Psoas muscle (tissue), 8 donors: Measurements from ENCODE around the gene ID4. TPM values are rescaled to one million over a fixed set of nuclear protein-coding genes. Genes with fewer than 3 reads are reported as not detected.

Source experiments
- ATAC-seq, 4 donors: fragments of 200-7000 bp; cut with Tn5 transposase; one replicate each; pipeline ENCODE4 v1.9.1; 2020; ENCODE audit warnings: moderate library complexity in 3 of 4, mild to moderate bottlenecking in 2 of 4
- DNase-seq, 2 donors: peaks; one replicate each; pipeline ENCODE4 v3.0.0-alpha.2; 2020
- H3K27ac ChIP-seq: fragments of 200-600 bp; one replicate; pipeline ENCODE4 v1.8.0; 2022
- H3K27me3 ChIP-seq, 3 donors: fragments of 200-600 bp in 1 of 3; one replicate each; pipeline versions ENCODE4 v1.6.1 to v1.8.0; 2013 to 2022; ENCODE audit warnings: low read length in 2 of 3, mild to moderate bottlenecking in 2 of 3, moderate library complexity in 1 of 3; ENCODE audit not compliant: insufficient read depth in 3 of 3
- H3K36me3 ChIP-seq, 2 donors: fragments of 200-600 bp in 1 of 2; one replicate each; pipeline versions ENCODE4 v1.6.1 to v1.8.0; 2013 to 2022; ENCODE audit warnings: low read depth in 1 of 2, mild to moderate bottlenecking in 1 of 2, moderate library complexity in 1 of 2; ENCODE audit not compliant: insufficient read depth in 1 of 2
- H3K4me1 ChIP-seq: fragments of 200-600 bp; one replicate; pipeline ENCODE4 v1.8.0; 2022
- H3K4me3 ChIP-seq: fragments of 200-600 bp; one replicate; pipeline ENCODE4 v1.8.0; 2022; ENCODE audit warnings: mild to moderate bottlenecking
- H3K9me3 ChIP-seq: fragments of 200-600 bp; one replicate; pipeline ENCODE4 v1.8.0; 2022
- CTCF ChIP-seq: fragments of 200-600 bp; IDR thresholded peaks from one replicate; pipeline ENCODE4 v1.8.0; 2022; ENCODE audit warnings: antibody characterized with exemption
- WGBS, 3 donors: extraction: QIAGEN DNeasy Blood & Tissue Kit; methylation state at CpG; one replicate each; pipeline versions ENCODE4 v1.1.6 to v1.1.7; 2013; 5-methylcytosine and 5-hydroxymethylcytosine counted together
- intact Hi-C, 2 donors: fragments of 100-400 bp; cut with DNase I; formaldehyde crosslinking; loops; one replicate each; pipeline versions ENCODE4 v1.11.0 to v1.14.2; 2022
- polyA plus RNA-seq, 3 donors: library from polyadenylated mRNA; stranded (reverse); fragments of 200-250 nt; gene quantifications; one replicate each; pipeline ENCODE4 v1.2.3, GENCODE V29; 2013
- total RNA-seq, 4 donors: library from RNA; stranded (reverse); fragmentation: NEBNext Ultra II Directional in 2 of 4; extraction: Animal tissue kit (Norgen Biotek cat#: 25700) in 2 of 4; gene quantifications; one replicate each; pipeline versions ENCODE4 v1.2.1 to v1.2.4, GENCODE V29; 2021 to 2023
- donor health status: healthy with polysubstance abuse.
- donor health status: DM: no; HTN: no; CAD: no; lungs with moderate emphysema.
- donor health status: Bipolar disorder and iron deficiency.
- donor health status: healthy.
- donor health status: DM: yes; HTN: yes; CAD: no.
- donor health status: DM: no; HTN: no; CAD: no.
- donor health status: DM: no; HTN: no; CAD: no.
- donor health status: DM: yes; HTN: yes; CAD: no.

Gene ID4
- total and polyA plus RNA-seq, 7 donors, result 0.61 to 3.1 (median 1.3) TPM

GRCh38 chr6:19866173-19866984 lies 29.2 kb downstream of the ID4 start:
- H3K27me3 ChIP-seq, result peaks cover 0 to 14% (median 0%) of the 10 kb centered on the region in 3 donors
- no peaks in the 10 kb centered on the region for H3K36me3 ChIP-seq
- no peaks in the 10 kb centered on the region for H3K4me1 ChIP-seq
- no peak for TF ChIP-seq CTCF
- 70 to 75% (median 72%) methylated on average over 18 of the region's 18 CpGs for WGBS, 3 donors
- DNase-seq (no peak), ATAC-seq (no peak)
- intact Hi-C loops, result no loop called here
- H3K4me3 ChIP-seq, result no peak overlapping the region
- no peaks in the 10 kb centered on the region for H3K9me3 ChIP-seq
- H3K27ac ChIP-seq, result no peak overlapping the region

- WGBS, 3 donors, result 64 to 70% (median 66%) methylated on average over 5 of the region's 5 CpGs
- intact Hi-C loops, result no loop called here
- DNase-seq (no peak), ATAC-seq (no peak)
- Histone ChIP-seq H3K9me3 (no peaks in the 10 kb centered on the region), H3K4me1 (no peaks in the 10 kb centered on the region), H3K36me3 (no peaks in the 10 kb centered on the region), H3K27ac (no peak overlapping the region), H3K4me3 (no peak overlapping the region), H3K27me3 (peaks cover 0 to 14% (median 0%) of the 10 kb centered on the region in 3 donors)
- no peak for TF ChIP-seq CTCF
Observed at GRCh38 chr6:19866985-19867627, 29.9 kb downstream of the ID4 start.

GRCh38 chr6:19869464-19869863 lies 32.3 kb downstream of the ID4 start:
- Histone ChIP-seq H3K4me3 (no peak overlapping the region), H3K36me3 (no peaks in the 10 kb centered on the region), H3K27me3 (peaks cover 0 to 14% (median 0%) of the 10 kb centered on the region in 3 donors), H3K4me1 (no peaks in the 10 kb centered on the region), H3K9me3 (no peaks in the 10 kb centered on the region), H3K27ac (no peak overlapping the region)
- no peak for TF ChIP-seq CTCF
- 74 to 78% (median 75%) methylated on average over 9 of the region's 9 CpGs for WGBS, 3 donors
- no peak for DNase-seq
- ATAC-seq, result no peak
- intact Hi-C loops, result no loop called here

GRCh38 chr6:19870322-19870721 lies 33.2 kb downstream of the ID4 start:
- 80 to 87% (median 81%) methylated on average over 3 of the region's 3 CpGs for WGBS, 3 donors
- Histone ChIP-seq H3K27ac (no peak overlapping the region), H3K4me1 (no peaks in the 10 kb centered on the region), H3K9me3 (no peaks in the 10 kb centered on the region), H3K36me3 (no peaks in the 10 kb centered on the region), H3K27me3 (peaks cover 0 to 6% (median 0%) of the 10 kb centered on the region in 3 donors), H3K4me3 (no peak overlapping the region)
- ATAC-seq (no peak), DNase-seq (no peak)
- intact Hi-C loops, result no loop called here
- no peak for TF ChIP-seq CTCF
